ENCODE measurements around the gene CERS4. TPM values are rescaled to one million over a fixed set of nuclear protein-coding genes. Genes with fewer than 3 reads are reported as not detected.

The CERS4 gene
- total and polyA plus RNA-seq, 10 of the 15 experiments (the other 5 are each of a cell fraction or from before 2014, with no cell fraction given), result 0.34 to 62.1 (median 20.7) TPM

DNA sequence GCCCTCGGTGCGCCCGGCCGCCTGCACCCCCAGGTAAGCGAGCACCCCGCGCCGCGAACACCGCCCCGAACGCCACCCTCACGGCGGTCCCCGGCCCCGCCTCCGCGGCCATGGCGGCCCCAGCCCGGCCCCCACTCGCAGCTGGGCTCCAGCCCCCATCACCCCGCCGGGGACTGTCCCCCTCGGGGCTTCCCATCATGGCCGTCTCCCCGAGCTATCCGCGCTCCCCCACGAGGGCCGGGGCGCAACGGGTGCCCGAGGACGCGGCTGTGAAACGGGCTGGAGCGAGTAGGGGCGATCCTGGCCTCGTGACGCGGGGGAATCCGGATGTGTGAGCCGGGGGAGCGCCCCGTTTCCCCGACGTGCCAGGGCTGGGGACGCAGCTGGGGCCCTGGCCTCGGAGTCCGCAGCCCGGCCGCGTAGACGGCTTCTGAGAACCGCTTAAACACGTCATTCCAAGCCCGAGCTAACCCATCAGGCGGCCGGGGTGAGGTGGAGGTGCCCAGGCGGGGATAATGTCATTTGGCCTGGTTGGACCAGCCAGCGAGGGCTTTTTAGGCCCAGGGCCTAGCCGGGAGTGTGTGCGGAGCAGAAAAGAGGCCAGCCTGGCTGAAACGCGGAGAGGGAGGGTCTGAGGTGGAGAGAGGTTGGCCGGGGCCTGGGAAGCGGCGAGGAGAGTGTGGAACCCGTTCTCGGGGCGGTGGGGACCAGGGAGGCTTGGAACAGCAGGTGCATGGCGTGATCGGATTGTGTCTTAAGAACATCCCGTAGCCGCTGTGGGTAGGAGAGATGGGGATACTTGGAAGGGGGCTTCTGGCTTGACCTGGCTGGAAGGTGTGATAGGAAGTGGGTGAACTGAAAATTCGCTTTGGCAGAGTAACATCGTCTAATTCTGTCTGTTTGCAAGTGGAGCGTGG lies 550 bp downstream of the CERS4 start:
- Histone ChIP-seq H3K36me3 (ENCODE audit: control insufficient read depth in 2 of 2, insufficient read depth in 2 of 2, low read length in 1 of 2) (no peaks in the 10 kb centered on the region; a peak in 1 of 4 replicates), H3K9me3 (replicated peaks; ENCODE audit: control insufficient read depth, insufficient read depth, low read length) (no peaks in the 10 kb centered on the region), H4K20me1 (ENCODE audit: control insufficient read depth, insufficient read depth) (no peaks in the 10 kb centered on the region), H3K79me2 (ENCODE audit: control insufficient read depth, insufficient read depth, low read length) (peaks cover 42% of the 10 kb centered on the region), H3K4me1 (ENCODE audit: control insufficient read depth, insufficient read depth, low read length) (peaks cover 18% of the 10 kb centered on the region), H3K27ac (ENCODE audit: control insufficient read depth, insufficient read depth) (peak overlapping the region; percentile 95), H3K27me3 (replicated peaks in 1 of 2; ENCODE audit: control insufficient read depth in 2 of 2, insufficient read depth in 2 of 2, low read length in 1 of 2) (no peaks in the 10 kb centered on the region), H3K9ac (ENCODE audit: control insufficient read depth, insufficient read depth, low read length) (peak overlapping the region; percentile 88), H2AFZ (ENCODE audit: control insufficient read depth, low read depth, low read length) (peak overlapping the region; percentile 11), H3K4me3 (peak overlapping the region; percentile 83), H3K4me2 (ENCODE audit: control insufficient read depth, insufficient read depth) (peak overlapping the region; percentile 95)
- CTCF ChIA-PET, result interaction anchor here (0.6 to 6.8 kb wide), 7 partner anchors 15 to 281 kb away, joined by 3 to 52 read pairs (median 4); partner anchors contain the start of gene NDUFA7
- ATAC-seq (peak; percentile 76), FAIRE-seq (peak; percentile 83), DNase-seq (ENCODE audit: low read depth, low spot score) (no peak)
- POLR2A ChIA-PET, result interaction anchor here (0.6 to 6.7 kb wide), 5 partner anchors 14 to 47 kb away, joined by 3 to 111 read pairs (median 4); no protein-coding TSS in a partner anchor
- no TSS peak for BruUV-seq (replicated peaks)
- in situ Hi-C loops (cut with MboI) (no loop called here), intact Hi-C loops (cut with micrococcal nuclease; ENCODE audit: unreplicated experiment) (loop anchor here (5.0 kb wide), 1 partner anchor 52 kb away; no protein-coding TSS in a partner anchor)
- RAD21 ChIA-PET (ENCODE audit: unreplicated experiment), result interaction anchor here (0.8 to 6.8 kb wide), 6 partner anchors 14 to 181 kb away, joined by 3 to 100 read pairs (median 6); partner anchors contain the start of gene RAB11B
- SMC1A ChIA-PET (ENCODE audit: uncharacterized antibody, unreplicated experiment), result interaction anchor here (1.0 to 4.8 kb wide), 7 partner anchors 15 to 267 kb away, joined by 3 to 83 read pairs (median 6); partner anchors contain the start of gene TIMM44
- 2% methylated on average over 57 of the region's 78 CpGs for WGBS (ENCODE audit: insufficient coverage, insufficient replicate concordance, low lambda C conversion rate, missing lambda C conversion rate)
- 0 out of 2 replicates have a peak, but pooled peaks have one; percentile 30 for TF ChIP-seq CBFB (IDR thresholded peaks at IDR 0.05; ENCODE audit: low read depth)
- TF ChIP-seq JUNB (IDR thresholded peaks at IDR 0.05), result no peak
- peak; percentile 59; the same call in 1 of the 2 replicates for TF ChIP-seq TCF12 (IDR thresholded peaks at IDR 0.05; ENCODE audit: low read depth, low read length)
- TF ChIP-seq RB1 (IDR thresholded peaks at IDR 0.05; ENCODE audit: borderline replicate concordance), result peak; percentile 74; the same call in 1 of the 2 replicates
- TF ChIP-seq, protein P1, sequence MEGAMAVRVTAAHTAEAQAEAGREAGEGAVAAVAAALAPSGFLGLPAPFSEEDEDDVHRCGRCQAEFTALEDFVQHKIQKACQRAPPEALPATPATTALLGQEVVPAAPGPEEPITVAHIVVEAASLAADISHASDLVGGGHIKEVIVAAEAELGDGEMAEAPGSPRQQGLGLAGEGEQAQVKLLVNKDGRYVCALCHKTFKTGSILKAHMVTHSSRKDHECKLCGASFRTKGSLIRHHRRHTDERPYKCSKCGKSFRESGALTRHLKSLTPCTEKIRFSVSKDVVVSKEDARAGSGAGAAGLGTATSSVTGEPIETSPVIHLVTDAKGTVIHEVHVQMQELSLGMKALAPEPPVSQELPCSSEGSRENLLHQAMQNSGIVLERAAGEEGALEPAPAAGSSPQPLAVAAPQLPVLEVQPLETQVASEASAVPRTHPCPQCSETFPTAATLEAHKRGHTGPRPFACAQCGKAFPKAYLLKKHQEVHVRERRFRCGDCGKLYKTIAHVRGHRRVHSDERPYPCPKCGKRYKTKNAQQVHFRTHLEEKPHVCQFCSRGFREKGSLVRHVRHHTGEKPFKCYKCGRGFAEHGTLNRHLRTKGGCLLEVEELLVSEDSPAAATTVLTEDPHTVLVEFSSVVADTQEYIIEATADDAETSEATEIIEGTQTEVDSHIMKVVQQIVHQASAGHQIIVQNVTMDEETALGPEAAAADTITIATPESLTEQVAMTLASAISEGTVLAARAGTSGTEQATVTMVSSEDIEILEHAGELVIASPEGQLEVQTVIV (IDR thresholded peaks at IDR 0.05; ENCODE audit: borderline replicate concordance, partially characterized antibody), result no peak
- TF ChIP-seq NFYA (IDR thresholded peaks at IDR 0.05; ENCODE audit: borderline replicate concordance, low read depth, low read length), result no peak
- TF ChIP-seq CBX5 (IDR thresholded peaks at IDR 0.05; ENCODE audit: low read depth), result no peak
- TF ChIP-seq EED (IDR thresholded peaks at IDR 0.05; ENCODE audit: low read depth), result no peak
- no peak for TF ChIP-seq KLF5 (IDR thresholded peaks at IDR 0.05; ENCODE audit: partially characterized antibody)
- TF ChIP-seq DPF2 (IDR thresholded peaks at IDR 0.05), result peak; percentile 82
- TF ChIP-seq, protein P2, sequence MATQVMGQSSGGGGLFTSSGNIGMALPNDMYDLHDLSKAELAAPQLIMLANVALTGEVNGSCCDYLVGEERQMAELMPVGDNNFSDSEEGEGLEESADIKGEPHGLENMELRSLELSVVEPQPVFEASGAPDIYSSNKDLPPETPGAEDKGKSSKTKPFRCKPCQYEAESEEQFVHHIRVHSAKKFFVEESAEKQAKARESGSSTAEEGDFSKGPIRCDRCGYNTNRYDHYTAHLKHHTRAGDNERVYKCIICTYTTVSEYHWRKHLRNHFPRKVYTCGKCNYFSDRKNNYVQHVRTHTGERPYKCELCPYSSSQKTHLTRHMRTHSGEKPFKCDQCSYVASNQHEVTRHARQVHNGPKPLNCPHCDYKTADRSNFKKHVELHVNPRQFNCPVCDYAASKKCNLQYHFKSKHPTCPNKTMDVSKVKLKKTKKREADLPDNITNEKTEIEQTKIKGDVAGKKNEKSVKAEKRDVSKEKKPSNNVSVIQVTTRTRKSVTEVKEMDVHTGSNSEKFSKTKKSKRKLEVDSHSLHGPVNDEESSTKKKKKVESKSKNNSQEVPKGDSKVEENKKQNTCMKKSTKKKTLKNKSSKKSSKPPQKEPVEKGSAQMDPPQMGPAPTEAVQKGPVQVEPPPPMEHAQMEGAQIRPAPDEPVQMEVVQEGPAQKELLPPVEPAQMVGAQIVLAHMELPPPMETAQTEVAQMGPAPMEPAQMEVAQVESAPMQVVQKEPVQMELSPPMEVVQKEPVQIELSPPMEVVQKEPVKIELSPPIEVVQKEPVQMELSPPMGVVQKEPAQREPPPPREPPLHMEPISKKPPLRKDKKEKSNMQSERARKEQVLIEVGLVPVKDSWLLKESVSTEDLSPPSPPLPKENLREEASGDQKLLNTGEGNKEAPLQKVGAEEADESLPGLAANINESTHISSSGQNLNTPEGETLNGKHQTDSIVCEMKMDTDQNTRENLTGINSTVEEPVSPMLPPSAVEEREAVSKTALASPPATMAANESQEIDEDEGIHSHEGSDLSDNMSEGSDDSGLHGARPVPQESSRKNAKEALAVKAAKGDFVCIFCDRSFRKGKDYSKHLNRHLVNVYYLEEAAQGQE (IDR thresholded peaks at IDR 0.05; ENCODE audit: low read depth, low read length), result no peak
- TF ChIP-seq, protein P3, sequence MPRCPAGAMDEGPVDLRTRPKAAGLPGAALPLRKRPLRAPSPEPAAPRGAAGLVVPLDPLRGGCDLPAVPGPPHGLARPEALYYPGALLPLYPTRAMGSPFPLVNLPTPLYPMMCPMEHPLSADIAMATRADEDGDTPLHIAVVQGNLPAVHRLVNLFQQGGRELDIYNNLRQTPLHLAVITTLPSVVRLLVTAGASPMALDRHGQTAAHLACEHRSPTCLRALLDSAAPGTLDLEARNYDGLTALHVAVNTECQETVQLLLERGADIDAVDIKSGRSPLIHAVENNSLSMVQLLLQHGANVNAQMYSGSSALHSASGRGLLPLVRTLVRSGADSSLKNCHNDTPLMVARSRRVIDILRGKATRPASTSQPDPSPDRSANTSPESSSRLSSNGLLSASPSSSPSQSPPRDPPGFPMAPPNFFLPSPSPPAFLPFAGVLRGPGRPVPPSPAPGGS (IDR thresholded peaks at IDR 0.05; ENCODE audit: borderline replicate concordance, insufficient read depth, low read depth, low read length, poor library complexity, severe bottlenecking), result peak; percentile 20
- peak; percentile 32; the same call in 1 of the 2 replicates for TF ChIP-seq CHD1 (IDR thresholded peaks at IDR 0.05; ENCODE audit: low read depth, low read length)
- peak; percentile 62 for TF ChIP-seq NBN (IDR thresholded peaks at IDR 0.05)
- TF ChIP-seq ZSCAN29 (IDR thresholded peaks at IDR 0.05), result peak; percentile 100
- TF ChIP-seq YBX1 (IDR thresholded peaks at IDR 0.05), result no peak
